GM12878 (cell line): ENCODE data around the gene FUBP1. TPM values are rescaled to one million over a fixed set of nuclear protein-coding genes. Genes with fewer than 3 reads are reported as not detected.

Experiments
- BHLHE40 ChIP-seq, 2 experiments: fragments of 450-650 bp in 1 of 2; IDR thresholded peaks; 2 replicates each; pipeline ENCODE4 v1.6.1; 2011 to 2017; ENCODE audit warnings: low read depth in 2 of 2, borderline replicate concordance in 1 of 2, improper control_type of control experiment in 1 of 2, low read length in 1 of 2, mild to moderate bottlenecking in 1 of 2
- CHD4 ChIP-seq: fragments of 200-600 bp; sonication (generic); IDR thresholded peaks from 2 replicates; pipeline ENCODE4 v1.6.1; 2016; ENCODE audit warnings: mild to moderate bottlenecking
- CREB1 ChIP-seq: IDR thresholded peaks from 2 replicates; pipeline ENCODE4 v1.6.1; 2012; ENCODE audit warnings: low read depth, mild to moderate bottlenecking, inconsistent platforms
- DPF2 ChIP-seq: fragments of 450-650 bp; IDR thresholded peaks from 2 replicates; pipeline ENCODE4 v1.6.1; 2017; ENCODE audit warnings: mild to moderate bottlenecking
- E2F8 ChIP-seq: fragments of 450-650 bp; IDR thresholded peaks from 2 replicates; pipeline ENCODE4 v1.6.1; 2018; ENCODE audit warnings: mild to moderate bottlenecking, low read depth, moderate library complexity; ENCODE audit not compliant: partially characterized antibody
- GABPA ChIP-seq: IDR thresholded peaks from 2 replicates; pipeline ENCODE4 v1.6.1; 2014; ENCODE audit warnings: antibody characterized with exemption, low read depth, mild to moderate bottlenecking, inconsistent platforms
- GATAD2B ChIP-seq: fragments of 450-650 bp; conservative IDR thresholded peaks from 2 replicates; pipeline ENCODE4 v1.6.1; 2017; ENCODE audit warnings: low read depth, mild to moderate bottlenecking, moderate library complexity
- HDGF ChIP-seq: fragments of 450-650 bp; IDR thresholded peaks from 2 replicates; pipeline ENCODE4 v1.6.1; 2016; ENCODE audit warnings: antibody characterized with exemption
- JUNB ChIP-seq: IDR thresholded peaks from 2 replicates; pipeline ENCODE4 v1.6.1; 2016; ENCODE audit warnings: antibody characterized with exemption, mild to moderate bottlenecking
- MXI1 ChIP-seq: fragments of 150-350 bp; IDR thresholded peaks from 2 replicates; pipeline ENCODE4 v1.6.1; 2011; ENCODE audit warnings: low read depth, mild to moderate bottlenecking, inconsistent platforms, low read length, improper control_type of control experiment
- MYB ChIP-seq: fragments of 150-350 bp; IDR thresholded peaks from 2 replicates; pipeline ENCODE4 v1.6.1; 2014; ENCODE audit warnings: mild to moderate bottlenecking, low read depth, low read length, borderline replicate concordance
- MYC ChIP-seq: IDR thresholded peaks from 2 replicates; pipeline ENCODE4 v1.6.1; 2011; ENCODE audit warnings: mild to moderate bottlenecking, low read length, moderate library complexity, inconsistent platforms; ENCODE audit not compliant: insufficient read depth, insufficient replicate concordance, insufficient read length, severe bottlenecking
- PKNOX1 ChIP-seq: fragments of 450-650 bp; IDR thresholded peaks from 2 replicates; pipeline ENCODE4 v1.6.1; 2016; ENCODE audit warnings: mild to moderate bottlenecking
- POLR2AphosphoS5 ChIP-seq: IDR thresholded peaks from 2 replicates; pipeline ENCODE4 v1.6.1; 2011; ENCODE audit warnings: mild to moderate bottlenecking, low read length, inconsistent platforms
- RAD21 ChIP-seq: IDR thresholded peaks from 2 replicates; pipeline ENCODE4 v1.6.1; 2011; ENCODE audit warnings: mild to moderate bottlenecking, low read depth, low read length, moderate library complexity; ENCODE audit not compliant: insufficient read depth
- SIX5 ChIP-seq: IDR thresholded peaks from 2 replicates; pipeline ENCODE4 v1.6.1; 2011; ENCODE audit warnings: mild to moderate bottlenecking, low read depth, low read length, moderate library complexity; ENCODE audit not compliant: severe bottlenecking
- SPI1 ChIP-seq: IDR thresholded peaks from 2 replicates; pipeline ENCODE4 v1.6.1; 2011; ENCODE audit warnings: low read depth, mild to moderate bottlenecking, low read length, moderate library complexity, borderline replicate concordance; ENCODE audit not compliant: insufficient read depth
- STAT3 ChIP-seq: IDR thresholded peaks from 2 replicates; pipeline ENCODE4 v1.6.1; 2011; ENCODE audit warnings: low read depth, low read length, improper control_type of control experiment
- TCF3 ChIP-seq: IDR thresholded peaks from 2 replicates; pipeline ENCODE4 v1.6.1; 2012; ENCODE audit warnings: low read depth, mild to moderate bottlenecking, low read length, borderline replicate concordance; ENCODE audit not compliant: insufficient read depth
- ZBED1 ChIP-seq: IDR thresholded peaks from 2 replicates; pipeline ENCODE4 v1.6.1; 2016; ENCODE audit warnings: borderline replicate concordance
- ZBTB33 ChIP-seq: fragments of 450-650 bp; IDR thresholded peaks from 2 replicates; pipeline ENCODE4 v1.6.1; 2017; ENCODE audit warnings: mild to moderate bottlenecking
- ZNF207 ChIP-seq: fragments of 450-650 bp; IDR thresholded peaks from 2 replicates; pipeline ENCODE4 v1.6.1; 2014; ENCODE audit warnings: antibody characterized with exemption, mild to moderate bottlenecking, borderline replicate concordance
- ZNF274 ChIP-seq: IDR thresholded peaks from one replicate; pipeline ENCODE4 v1.8.0; 2011; ENCODE audit not compliant: insufficient read length, insufficient read depth
- ZSCAN29 ChIP-seq: fragments of 450-650 bp; IDR thresholded peaks from 2 replicates; pipeline ENCODE4 v1.6.1; 2017; ENCODE audit warnings: mild to moderate bottlenecking, moderate library complexity
- ZZZ3 ChIP-seq: IDR thresholded peaks from 2 replicates; pipeline ENCODE4 v1.6.1; 2011; ENCODE audit warnings: low read depth; ENCODE audit not compliant: control insufficient read depth, insufficient read length
- polyA plus RNA-seq, 11 experiments: library from polyadenylated mRNA; depleted of rRNA in 4 of 11; unstranded in 6 of 11; stranded (reverse) in 5 of 11; fragments of >200 nt; fragmentation: Nextera tagmentation in 4 of 11; fragmentation: Illumina TruSeq in 1 of 11; extraction: Ambion mirVana in 4 of 11; extraction: Trizol in 1 of 11; gene quantifications; 1 replicate in 1 of 11; 2 replicates in 10 of 11; pipeline versions ENCODE4 v1.2.1 to v1.2.3, GENCODE V29; 2011 to 2016; ENCODE audit warnings: inconsistent platforms in 2 of 11, missing spikeins in 2 of 11, low read depth in 1 of 11
- total RNA-seq, 4 experiments: library from RNA; depleted of rRNA in 3 of 4; stranded (reverse); fragments of >200 nt in 3 of 4; fragmentation: Illumina TruSeq in 1 of 4; extraction: Trizol in 1 of 4; gene quantifications; 2 replicates each; pipeline versions ENCODE4 v1.2.1 to v1.2.3, GENCODE V29; 2013 to 2021

Gene FUBP1
- total and polyA plus RNA-seq, 10 of the 15 experiments (the other 5 are each of a cell fraction or from before 2014, with no cell fraction given), result 110 to 343 (median 191) TPM

GRCh38 chr1:78003882-78004718 lies 25.2 kb upstream of the FUBP1 start (continued):
- TF ChIP-seq ZBTB33 (peak; percentile 42; the same call in 1 of the 2 replicates), POLR2AphosphoS5 (peak; percentile 99), MXI1 (peak; percentile 93; the same call in 1 of the 2 replicates), JUNB (peak; percentile 78; the same call in 1 of the 2 replicates), E2F8 (no peak), HDGF (no peak), CREB1 (no peak; the same call in 1 of the 2 replicates), BHLHE40 (IDR thresholded peaks at IDR 0.05; ENCODE audit: borderline replicate concordance in 1 of 2, low read depth in 2 of 2, low read length in 1 of 2) (peak in 1 of 2 experiments; percentile 67; a peak in 1 of 4 replicates), RAD21 (no peak), ZZZ3 (no peak), ZNF274 (no peak), TCF3 (peak; percentile 72; the same call in 1 of the 2 replicates), GABPA (peak; percentile 63; the same call in 1 of the 2 replicates), DPF2 (0 out of 2 replicates have a peak, but pooled peaks have one; percentile 33), ZBED1 (peak; percentile 100), SPI1 (no peak), MYC (no peak), MYB (peak; percentile 95; the same call in 1 of the 2 replicates), STAT3 (no peak), GATAD2B (no peak), SIX5 (no peak), ZSCAN29 (no peak), PKNOX1 (no peak; the same call in 1 of the 2 replicates), CHD4 (no peak), ZNF207 (no peak)
